GM19238 (cell line): ENCODE data around the gene VWC2L.

Source experiments
- DNase-seq: peaks from one replicate; pipeline ENCODE4 v3.0.0; 2011; ENCODE audit warnings: low spot score; ENCODE audit not compliant: insufficient read length

The VWC2L gene

GRCh38 chr2:214587442-214587841 is 176.6 kb downstream of the VWC2L start:
- no peak for DNase-seq

GRCh38 chr2:214591366-214591765 is 180.5 kb downstream of the VWC2L start:
- DNase-seq: no peak

GRCh38 chr2:214592011-214592410 is 181.2 kb downstream of the VWC2L start:
- DNase-seq: no peak

GRCh38 chr2:214593727-214594126 is 182.9 kb downstream of the VWC2L start:
- DNase-seq: no peak

- DNase-seq: no peak
Observed at GRCh38 chr2:214601852-214602633, 191.2 kb downstream of the VWC2L start.

GRCh38 chr2:214604861-214605260 is 194.0 kb downstream of the VWC2L start:
- no peak for DNase-seq

- no peak for DNase-seq
Observed at GRCh38 chr2:214607051-214607450, 196.2 kb downstream of the VWC2L start.

GRCh38 chr2:214611015-214611414 is 200.2 kb downstream of the VWC2L start:
- no peak for DNase-seq

- DNase-seq: no peak
Observed at GRCh38 chr2:214624166-214624760, 213.4 kb downstream of the VWC2L start.

GRCh38 chr2:214628091-214628490 is 217.2 kb downstream of the VWC2L start:
- no peak for DNase-seq
